ENCODE data around the gene DUSP15.
"Not testable (repeated sequence)": the region's sequence is repeated elsewhere in the genome, so short reads cannot be mapped to it uniquely, and the experiment has no call there.

Gene DUSP15

GRCh38 chr20:31820228-31820627 is 50.1 kb downstream of the DUSP15 start:
- no peak for DNase-seq

- no peak for DNase-seq
Observed at GRCh38 chr20:31819083-31819784, 51.1 kb downstream of the DUSP15 start, which contains the start of gene MYLK2. Gene MYLK2, plus strand, starts transcription at chr20:31819356. Its CDS starts 225 bp downstream, at chr20:31819581.

- no peak for DNase-seq
Observed at GRCh38 chr20:31818376-31818908, 51.9 kb downstream of the DUSP15 start.

- DNase-seq: no peak
Observed at GRCh38 chr20:31817461-31817860, 52.9 kb downstream of the DUSP15 start.

- DNase-seq: no peak
Observed at GRCh38 chr20:31816221-31816620, 54.1 kb downstream of the DUSP15 start.

- DNase-seq: no peak
Observed at GRCh38 chr20:31815408-31816188, 54.7 kb downstream of the DUSP15 start.

GRCh38 chr20:31814142-31814541 is 56.2 kb downstream of the DUSP15 start:
- not testable (repeated sequence) for DNase-seq

- no peak for DNase-seq
Observed at GRCh38 chr20:31813611-31814010, 56.7 kb downstream of the DUSP15 start.

- no peak for DNase-seq
Observed at GRCh38 chr20:31811796-31812728, 58.3 kb downstream of the DUSP15 start.

- DNase-seq: no peak
Observed at GRCh38 chr20:31811198-31811597, 59.1 kb downstream of the DUSP15 start.
